GM19099 (cell line): Measurements from ENCODE around the gene ATP1B2.

Source experiments
- POLR2A ChIP-seq: IDR thresholded peaks from 3 replicates; pipeline ENCODE4 v1.6.1; 2011; ENCODE audit warnings: low read depth; ENCODE audit not compliant: insufficient read length; ENCODE audit errors: extremely low read depth

Gene ATP1B2

GRCh38 chr17:7687908-7688807, 37.4 kb downstream of the ATP1B2 start, which contains the start of gene WRAP53:
WRAP53 (plus strand) TSS chr17:7688477; CDS start chr17:7688649, 172 bp downstream.
- TF ChIP-seq POLR2A = peak; percentile 66

DNA sequence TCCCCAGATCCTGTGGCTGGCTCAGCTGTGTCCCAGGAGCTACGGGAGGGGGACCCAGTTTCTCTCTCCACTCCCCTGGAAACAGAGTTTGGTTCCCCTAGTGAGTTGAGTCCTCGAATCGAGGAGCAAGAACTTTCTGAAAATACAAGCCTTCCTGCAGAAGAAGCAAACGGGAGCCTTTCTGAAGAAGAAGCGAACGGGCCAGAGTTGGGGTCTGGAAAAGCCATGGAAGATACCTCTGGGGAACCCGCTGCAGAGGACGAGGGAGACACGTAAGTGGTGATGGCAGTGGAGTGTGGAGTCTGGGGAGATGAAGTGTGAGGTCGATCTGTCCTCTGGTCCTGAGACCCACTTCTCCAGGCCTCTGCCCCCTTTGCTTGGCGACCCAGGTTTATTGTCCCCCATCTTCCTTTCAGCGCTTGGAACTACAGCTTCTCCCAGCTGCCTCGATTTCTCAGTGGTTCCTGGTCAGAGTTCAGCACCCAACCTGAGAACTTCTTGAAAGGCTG, 38.1 kb downstream of the ATP1B2 start:
- TF ChIP-seq POLR2A = no peak

DNA sequence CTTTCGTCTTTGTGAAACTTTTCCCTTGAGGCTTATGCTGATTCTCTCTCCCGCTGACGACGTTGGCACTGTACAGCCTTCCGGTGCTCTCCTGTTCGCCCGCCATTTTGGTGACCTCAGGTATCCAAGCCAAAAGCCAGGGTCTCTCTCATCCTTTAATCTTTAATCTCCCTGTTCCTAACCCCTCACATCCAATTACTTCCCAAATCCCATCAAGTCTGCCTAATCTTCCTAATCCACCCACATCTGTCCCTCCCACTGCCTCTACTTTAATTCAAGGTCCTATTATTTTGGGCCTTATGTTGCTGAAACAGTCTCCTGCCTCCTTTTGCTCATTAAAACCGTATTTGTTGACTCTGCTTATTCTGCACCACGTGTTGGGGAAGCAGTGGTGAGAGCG, 44.9 kb downstream of the ATP1B2 start:
- TF ChIP-seq POLR2A = no peak

DNA sequence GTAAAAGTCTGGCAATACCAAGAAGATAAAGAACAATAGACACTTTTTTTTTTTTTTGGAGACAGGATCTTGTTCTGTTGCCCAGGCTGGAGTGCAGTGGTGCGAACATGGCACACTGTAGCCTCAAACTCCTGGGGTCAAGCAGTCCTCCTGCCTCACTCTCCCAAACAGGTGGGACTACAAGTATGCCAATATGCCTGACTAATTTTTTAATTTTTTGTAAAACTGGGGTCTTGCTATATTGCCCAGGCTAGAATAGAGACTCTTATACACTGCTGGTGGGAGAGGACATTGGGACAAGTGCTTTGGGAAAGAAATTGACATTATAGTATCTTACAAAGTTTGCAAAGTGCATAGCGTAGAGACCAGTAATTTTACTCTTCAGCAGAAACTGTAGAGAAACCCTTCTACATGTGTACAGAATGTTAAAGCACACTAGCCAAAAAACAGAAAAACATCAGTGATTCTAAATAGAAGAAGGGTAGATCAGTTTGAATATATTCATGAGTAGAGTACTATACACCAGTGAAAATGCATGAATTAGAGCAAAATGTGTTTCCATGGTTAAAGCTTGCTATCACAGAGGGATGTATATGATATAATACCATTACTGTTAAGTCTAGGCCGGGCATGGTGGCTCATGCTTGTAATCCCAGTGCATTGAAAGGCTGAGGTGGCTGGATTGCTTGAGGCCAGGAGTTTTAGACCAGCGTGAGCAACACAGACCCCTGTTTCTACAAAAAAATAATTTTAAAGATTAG, 47.3 kb downstream of the ATP1B2 start:
- no peak for TF ChIP-seq POLR2A

- no peak for TF ChIP-seq POLR2A
Observed at GRCh38 chr17:7700510-7700909, 49.8 kb downstream of the ATP1B2 start.

DNA sequence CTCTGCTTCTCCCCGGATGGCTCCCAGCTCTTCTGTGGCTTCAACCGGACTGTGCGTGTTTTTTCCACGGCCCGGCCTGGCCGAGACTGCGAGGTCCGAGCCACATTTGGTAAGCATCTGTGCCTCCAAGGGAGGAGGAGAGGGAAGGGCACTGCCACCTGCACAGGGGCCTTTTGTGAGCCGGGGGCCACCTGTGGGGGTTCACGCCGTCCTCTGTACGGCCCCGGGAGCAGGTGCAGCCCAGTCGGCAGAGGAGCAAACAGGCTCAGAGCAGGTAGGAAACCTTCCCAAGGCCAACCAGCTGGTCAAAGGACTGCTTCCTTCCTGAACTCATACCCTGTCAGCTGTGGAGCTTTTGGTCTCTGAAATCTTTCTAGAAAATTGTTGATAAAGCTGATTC, 51.0 kb downstream of the ATP1B2 start:
- TF ChIP-seq POLR2A = no peak

GRCh38 chr17:7702776-7703175, 52.0 kb downstream of the ATP1B2 start:
- no peak for TF ChIP-seq POLR2A

- TF ChIP-seq POLR2A = no peak
Observed at GRCh38 chr17:7703584-7704479, 53.1 kb downstream of the ATP1B2 start.

GRCh38 chr17:7704601-7705268, 54.0 kb downstream of the ATP1B2 start, which contains the start of gene EFNB3:
EFNB3 (plus strand) TSS chr17:7705202; CDS start chr17:7705599, 397 bp downstream.
- TF ChIP-seq POLR2A = no peak

DNA sequence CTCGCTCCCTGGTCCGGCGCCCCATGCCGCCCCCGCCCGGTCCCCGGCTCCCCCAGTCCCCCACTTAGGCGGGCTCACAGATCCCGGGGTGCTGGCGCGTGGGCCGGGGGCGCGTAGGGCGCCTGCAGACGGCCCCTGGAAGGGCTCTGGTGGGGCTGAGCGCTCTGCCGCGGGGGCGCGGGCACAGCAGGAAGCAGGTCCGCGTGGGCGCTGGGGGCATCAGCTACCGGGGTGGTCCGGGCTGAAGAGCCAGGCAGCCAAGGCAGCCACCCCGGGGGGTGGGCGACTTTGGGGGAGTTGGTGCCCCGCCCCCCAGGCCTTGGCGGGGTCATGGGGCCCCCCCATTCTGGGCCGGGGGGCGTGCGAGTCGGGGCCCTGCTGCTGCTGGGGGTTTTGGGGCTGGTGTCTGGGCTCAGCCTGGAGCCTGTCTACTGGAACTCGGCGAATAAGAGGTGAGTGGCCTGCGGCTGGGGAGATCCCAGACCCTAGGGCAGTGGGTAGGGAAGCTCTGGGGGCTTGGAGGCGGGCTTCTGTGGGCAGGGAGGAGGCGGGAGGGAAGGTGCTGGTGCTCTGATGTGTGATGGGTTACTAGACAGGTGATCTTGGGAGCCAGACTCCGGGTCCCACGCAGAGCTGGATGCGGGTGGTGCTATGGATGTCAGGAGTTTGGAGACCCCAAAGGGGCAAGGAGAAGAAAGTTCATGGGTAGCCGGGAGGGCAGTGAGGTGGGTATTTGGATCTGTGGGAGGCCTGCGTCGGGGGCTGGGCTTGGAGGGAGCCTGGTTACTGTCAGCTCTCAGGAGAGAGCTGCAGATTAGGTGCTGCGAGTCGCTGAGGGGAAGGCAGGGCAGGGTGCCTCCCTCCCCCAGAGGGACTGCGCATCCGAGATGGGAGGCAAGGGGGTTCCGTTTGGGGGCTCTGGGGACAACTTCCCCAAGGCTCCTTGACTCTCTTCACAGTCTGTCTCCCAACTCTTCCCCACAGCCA, 54.8 kb downstream of the ATP1B2 start:
- TF ChIP-seq POLR2A = no peak

GRCh38 chr17:7706631-7707354, 56.1 kb downstream of the ATP1B2 start:
- TF ChIP-seq POLR2A = no peak
